H1 (cell line): ENCODE data around the gene NDUFA8. TPM values are rescaled to one million over a fixed set of nuclear protein-coding genes. Genes with fewer than 3 reads are reported as not detected.

ENCODE experiments used
- CTCF ChIA-PET: fragments of 300-600 bp; sonication (Branson Sonifier 250); formaldehyde crosslinking; loops from one replicate; lab custom pipeline; 2021; ENCODE audit not compliant: partially characterized antibody; lab: Charles Lee
- POLR2A ChIA-PET: fragments of 300-600 bp; sonication (Branson Sonifier 250); formaldehyde crosslinking; loops from one replicate; lab custom pipeline; 2021; ENCODE audit warnings: inconsistent platforms; ENCODE audit not compliant: partially characterized antibody; lab: Charles Lee
- DNase-seq, 2 experiments: peaks; one replicate each; pipeline versions ENCODE4 v3.0.0 to v3.0.0-alpha.2; 2010 to 2022; ENCODE audit warnings: low spot score in 2 of 2, low read depth in 1 of 2, mixed read lengths in 1 of 2
- FAIRE-seq: peaks from 2 replicates; lab custom pipeline; 2011; peaks lifted over from hg19 to GRCh38; lab: Jason Lieb, UNC
- H2AFZ ChIP-seq: 2 replicates; pipeline ENCODE4 v1.8.1; 2012; ENCODE audit warnings: low read length, inconsistent platforms
- H2AK5ac ChIP-seq: 2 replicates; pipeline ENCODE4 v1.6.1; 2013; ENCODE audit warnings: low read depth, low read length
- H2BK120ac ChIP-seq: replicated peaks from 2 replicates; pipeline ENCODE3; 2013; ENCODE audit warnings: low read depth, low read length, inconsistent platforms
- H2BK12ac ChIP-seq: 2 replicates; pipeline ENCODE4 v1.6.1; 2013; ENCODE audit warnings: low read depth, low read length
- H2BK15ac ChIP-seq: 2 replicates; pipeline ENCODE4 v1.6.1; 2013; ENCODE audit warnings: low read length
- H2BK20ac ChIP-seq: 2 replicates; pipeline ENCODE4 v1.6.1; 2013; ENCODE audit warnings: low read length
- H2BK5ac ChIP-seq: 2 replicates; pipeline ENCODE4 v1.6.1; 2013; ENCODE audit warnings: low read depth, low read length
- H3K14ac ChIP-seq: 2 replicates; pipeline ENCODE4 v1.6.1; 2013; ENCODE audit warnings: inconsistent platforms; ENCODE audit not compliant: insufficient read length
- H3K18ac ChIP-seq: 2 replicates; pipeline ENCODE4 v1.6.1; 2013; ENCODE audit warnings: low read length; ENCODE audit errors: extremely low read depth
- H3K23ac ChIP-seq: 2 replicates; pipeline ENCODE4 v1.6.1; 2013; ENCODE audit warnings: inconsistent platforms; ENCODE audit not compliant: insufficient read length
- H3K23me2 ChIP-seq: 2 replicates; pipeline ENCODE4 v1.6.1; 2013; ENCODE audit warnings: low read depth, low read length
- H3K27ac ChIP-seq: 2 replicates; pipeline ENCODE4 v1.6.1; 2011; ENCODE audit warnings: low read depth, low read length, inconsistent platforms
- H3K27me3 ChIP-seq, 4 experiments: replicated peaks in 1 of 4; 1 replicate in 1 of 4; 2 replicates in 3 of 4; pipeline versions ENCODE4 v1.6.1 to v1.8.1; 2011 to 2013; ENCODE audit warnings: low read length in 3 of 4, mild to moderate bottlenecking in 3 of 4, inconsistent platforms in 2 of 4, mixed read lengths in 2 of 4, moderate library complexity in 1 of 4; ENCODE audit not compliant: control insufficient read depth in 3 of 4, insufficient read depth in 3 of 4; ENCODE audit errors: extremely low read depth in 1 of 4
- H3K36me3 ChIP-seq, 4 experiments: 2 replicates each; pipeline versions ENCODE4 v1.6.1 to v1.8.1; 2011 to 2013; ENCODE audit warnings: mild to moderate bottlenecking in 4 of 4, low read length in 3 of 4, moderate library complexity in 2 of 4, control low read depth in 1 of 4, inconsistent platforms in 1 of 4; ENCODE audit not compliant: insufficient read depth in 4 of 4, control insufficient read depth in 2 of 4
- H3K4ac ChIP-seq: replicated peaks from 2 replicates; pipeline ENCODE3; 2013; ENCODE audit warnings: low read length, low read depth, mixed read lengths, inconsistent platforms; ENCODE audit not compliant: insufficient read length
- H3K4me1 ChIP-seq, 4 experiments: replicated peaks in 1 of 4; 1 replicate in 1 of 4; 2 replicates in 3 of 4; pipeline versions ENCODE4 v1.6.1 to v1.8.1; 2011 to 2013; ENCODE audit warnings: low read length in 3 of 4, inconsistent platforms in 2 of 4, mixed read lengths in 1 of 4; ENCODE audit not compliant: insufficient read depth in 4 of 4, control insufficient read depth in 3 of 4
- H3K4me2 ChIP-seq, 2 experiments: 2 replicates each; pipeline versions ENCODE4 v1.6.1 to v1.8.1; 2011 to 2013; ENCODE audit warnings: low read depth in 2 of 2, low read length in 2 of 2, control low read depth in 1 of 2, inconsistent platforms in 1 of 2, mild to moderate bottlenecking in 1 of 2; ENCODE audit not compliant: insufficient read depth in 1 of 2
- H3K4me3 ChIP-seq, 4 experiments: fragments of 200-600, 300-600 bp in 1 of 4; sonication (generic), shearing (Covaris generic), sonication (Bioruptor Twin) in 1 of 4; 2 replicates each; pipeline versions ENCODE4 v1.5.1 to v1.8.1; 2011 to 2016; ENCODE audit warnings: low read length in 4 of 4, low read depth in 3 of 4, control low read depth in 2 of 4, inconsistent platforms in 2 of 4, mild to moderate bottlenecking in 2 of 4, mixed read lengths in 1 of 4, moderate library complexity in 1 of 4; ENCODE audit not compliant: insufficient read depth in 2 of 4; ENCODE audit errors: extremely low read depth in 1 of 4
- H3K56ac ChIP-seq: replicated peaks from 2 replicates; pipeline ENCODE3; 2013; ENCODE audit warnings: low read depth, mild to moderate bottlenecking, mixed read lengths, low read length, inconsistent platforms; ENCODE audit not compliant: insufficient read length
- H3K79me1 ChIP-seq: 2 replicates; pipeline ENCODE4 v1.6.1; 2013; ENCODE audit warnings: low read depth, low read length, control low read depth
- H3K79me2 ChIP-seq, 2 experiments: 2 replicates each; pipeline versions ENCODE4 v1.6.1 to v1.8.1; 2012 to 2013; ENCODE audit warnings: low read length in 2 of 2, mild to moderate bottlenecking in 2 of 2, inconsistent platforms in 1 of 2; ENCODE audit not compliant: insufficient read depth in 2 of 2, control insufficient read depth in 1 of 2
- H3K9ac ChIP-seq, 4 experiments: replicated peaks in 1 of 4; 1 replicate in 1 of 4; 2 replicates in 3 of 4; pipeline versions ENCODE4 v1.6.1 to v1.8.1; 2011 to 2013; ENCODE audit warnings: low read depth in 3 of 4, low read length in 3 of 4, control low read depth in 2 of 4, mild to moderate bottlenecking in 2 of 4, moderate library complexity in 2 of 4, inconsistent platforms in 1 of 4; ENCODE audit errors: extremely low read depth in 1 of 4
- H3K9me3 ChIP-seq, 2 experiments: 2 replicates each; pipeline versions ENCODE4 v1.6.1 to v1.8.1; 2012 to 2013; ENCODE audit warnings: mild to moderate bottlenecking in 2 of 2, moderate library complexity in 2 of 2, control low read depth in 1 of 2, inconsistent platforms in 1 of 2, low read depth in 1 of 2, low read length in 1 of 2, mixed read lengths in 1 of 2; ENCODE audit not compliant: insufficient read depth in 2 of 2
- H4K20me1 ChIP-seq, 2 experiments: replicated peaks in 1 of 2; 2 replicates each; pipeline versions ENCODE3 to v1.8.1; 2011 to 2013; ENCODE audit warnings: inconsistent platforms in 2 of 2, low read length in 2 of 2, mild to moderate bottlenecking in 1 of 2; ENCODE audit not compliant: insufficient read depth in 2 of 2, control insufficient read depth in 1 of 2
- H4K5ac ChIP-seq: 2 replicates; pipeline ENCODE4 v1.6.1; 2013; ENCODE audit warnings: low read length, low read depth, mixed read lengths, inconsistent platforms; ENCODE audit not compliant: insufficient read length
- H4K8ac ChIP-seq: 2 replicates; pipeline ENCODE4 v1.8.0; 2013; ENCODE audit warnings: mild to moderate bottlenecking, moderate library complexity, low read length, inconsistent platforms; ENCODE audit not compliant: insufficient read depth; ENCODE audit errors: extremely low read depth
- H4K91ac ChIP-seq: replicated peaks from 2 replicates; pipeline ENCODE3; 2013; ENCODE audit warnings: low read length, mixed read lengths, inconsistent platforms; ENCODE audit not compliant: insufficient read length
- BCL11A ChIP-seq, 2 experiments: IDR thresholded peaks; one replicate each; pipeline ENCODE4 v1.6.1; 2011; ENCODE audit warnings: low read depth in 2 of 2, low read length in 2 of 2, mild to moderate bottlenecking in 2 of 2
- EP300 ChIP-seq, 2 experiments: IDR thresholded peaks; 1 replicate in 1 of 2; 2 replicates in 1 of 2; pipeline ENCODE4 v1.6.1; 2011 to 2012; ENCODE audit warnings: low read depth in 2 of 2, low read length in 2 of 2, mild to moderate bottlenecking in 2 of 2, borderline replicate concordance in 1 of 2, inconsistent platforms in 1 of 2, moderate library complexity in 1 of 2
- HDAC2 ChIP-seq, 2 experiments: fragments of 300-600 bp in 1 of 2; sonication (generic) in 1 of 2; IDR thresholded peaks; 2 replicates each; pipeline ENCODE4 v1.6.1; 2011 to 2012; ENCODE audit warnings: low read depth in 2 of 2, low read length in 2 of 2, mild to moderate bottlenecking in 2 of 2, moderate library complexity in 2 of 2, borderline replicate concordance in 1 of 2, inconsistent platforms in 1 of 2
- HDAC6 ChIP-seq: IDR thresholded peaks from one replicate; pipeline ENCODE4 v1.7.1; 2012; ENCODE audit warnings: low read depth, mild to moderate bottlenecking, inconsistent platforms, low read length, moderate library complexity
- JUN ChIP-seq: IDR thresholded peaks from 2 replicates; pipeline ENCODE4 v1.6.1; 2011; ENCODE audit warnings: low read depth, mild to moderate bottlenecking, improper control_type of control experiment, low read length
- POLR2AphosphoS5 ChIP-seq: IDR thresholded peaks from 2 replicates; pipeline ENCODE4 v1.6.1; 2011; ENCODE audit warnings: low read depth, low read length
- POU5F1 ChIP-seq: IDR thresholded peaks from 2 replicates; pipeline ENCODE4 v1.6.1; 2011; ENCODE audit warnings: low read depth, mild to moderate bottlenecking, low read length, moderate library complexity
- RNF2 ChIP-seq: fragments of 200-900, 300-1000 bp; sonication (generic); IDR thresholded peaks from 2 replicates; pipeline ENCODE4 v1.7.1; 2016; ENCODE audit warnings: borderline replicate concordance, low read depth, mild to moderate bottlenecking, antibody characterized with exemption, low read length; ENCODE audit not compliant: poor library complexity, severe bottlenecking; ENCODE audit errors: missing control alignments
- SP4 ChIP-seq: IDR thresholded peaks from 2 replicates; pipeline ENCODE4 v1.6.1; 2012; ENCODE audit warnings: low read length, inconsistent platforms
- SRF ChIP-seq: IDR thresholded peaks from 2 replicates; pipeline ENCODE4 v1.6.1; 2011; ENCODE audit warnings: mild to moderate bottlenecking, low read depth, low read length, moderate library complexity
- SUZ12 ChIP-seq: fragments of 200-600 bp; sonication (generic); IDR thresholded peaks from 2 replicates; pipeline ENCODE4 v1.6.1; 2012; ENCODE audit warnings: mild to moderate bottlenecking, inconsistent platforms, low read length, moderate library complexity, mixed read lengths
- TEAD4 ChIP-seq: IDR thresholded peaks from 2 replicates; pipeline ENCODE4 v1.6.1; 2012; ENCODE audit warnings: low read depth, low read length, inconsistent platforms, mixed read lengths
- WGBS, 2 experiments: shearing (Covaris generic) in 1 of 2; methylation state at CpG; one replicate each; pipeline versions ENCODE4 v1.1.6 to v1.1.7; 2013 to 2015; ENCODE audit warnings: low lambda C conversion rate in 2 of 2, mixed read lengths in 2 of 2, inconsistent platforms in 1 of 2, low coverage in 1 of 2, missing lambda C conversion rate in 1 of 2; ENCODE audit not compliant: insufficient replicate concordance in 2 of 2, insufficient coverage in 1 of 2, insufficient read length in 1 of 2; ENCODE audit errors: extremely low coverage in 1 of 2, missing lambda C conversion rate in 1 of 2; 5-methylcytosine and 5-hydroxymethylcytosine counted together
- polyA plus RNA-seq, 7 experiments: library from polyadenylated mRNA; depleted of rRNA in 3 of 7; stranded (reverse) in 5 of 7; unstranded in 2 of 7; fragments of >200 nt in 5 of 7; fragments of 200-250 nt in 2 of 7; gene quantifications; 1 replicate in 5 of 7; 2 replicates in 1 of 7; 4 replicates in 1 of 7; pipeline versions ENCODE4 v1.2.1 to v1.2.3, GENCODE V29; 2011 to 2013; ENCODE audit warnings: missing spikeins in 2 of 7, mixed read lengths in 2 of 7
- total RNA-seq: library from RNA; stranded (reverse); fragmentation: NEBNext Ultra II Directional; extraction: Animal tissue kit (Norgen Biotek cat#: 25700); gene quantifications from 2 replicates; pipeline ENCODE4 v1.2.1, GENCODE V29; 2021

The NDUFA8 gene
- total and polyA plus RNA-seq, 2 of the 8 experiments (the other 6 are each of a cell fraction or from before 2014, with no cell fraction given), result 61.0 to 73.8 TPM

DNA sequence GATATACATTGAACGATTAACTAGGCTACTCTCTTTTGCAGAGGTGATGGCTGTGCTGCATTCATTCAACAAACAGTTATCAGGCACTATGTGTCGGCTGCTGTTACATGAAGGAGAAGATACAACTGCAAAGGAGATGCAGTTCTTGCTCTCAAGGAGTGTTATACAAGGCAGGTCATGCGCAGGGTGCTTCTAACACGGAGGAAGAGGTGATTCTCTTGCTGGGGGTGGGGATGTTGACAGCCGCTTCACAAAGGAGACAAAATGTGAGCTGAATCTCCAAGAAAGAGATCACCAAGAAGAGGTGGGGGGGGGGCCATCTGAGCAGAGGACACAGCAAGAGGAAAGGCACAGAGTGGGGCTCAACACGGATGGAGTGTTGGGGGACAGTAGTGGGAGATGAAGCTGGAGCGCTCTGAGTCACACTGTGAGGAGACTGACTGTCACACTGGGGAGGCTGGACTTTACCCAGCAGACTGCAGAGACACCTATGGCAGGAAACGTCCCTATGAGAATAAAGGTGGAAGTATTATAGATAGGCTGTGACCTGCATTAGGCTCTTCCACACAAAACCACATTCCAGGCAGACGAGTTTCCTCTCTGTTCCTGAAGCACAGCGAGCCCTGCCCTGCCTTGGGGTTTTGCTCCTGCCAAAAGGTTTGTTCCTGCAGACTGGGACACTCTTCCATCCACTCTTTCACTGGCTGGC, 20.9 kb downstream of the NDUFA8 start:
- Histone ChIP-seq H3K23me2 (no peaks in the 10 kb centered on the region), H3K9ac (no peak overlapping the region), H3K79me1 (no peaks in the 10 kb centered on the region), H3K36me3 (peaks cover 0 to 10% (median under 1%) of the 10 kb centered on the region in 4 experiments; a peak in 4 of 8 replicates), H3K14ac (no peak overlapping the region), H3K18ac (peak overlapping the region; percentile 28; the same call in 1 of the 2 replicates), H3K79me2 (no peaks in the 10 kb centered on the region), H2AK5ac (no peak overlapping the region), H2BK120ac (no peak overlapping the region), H4K5ac (no peak overlapping the region), H2BK5ac (no peak overlapping the region), H3K9me3 (no peaks in the 10 kb centered on the region), H3K4me3 (no peak overlapping the region), H3K27me3 (no peaks in the 10 kb centered on the region), H3K4ac (no peak overlapping the region), H2BK20ac (no peak overlapping the region), H4K8ac (no peak overlapping the region), H3K4me1 (peaks cover 0 to 12% (median 4%) of the 10 kb centered on the region in 4 experiments; a peak in 4 of 7 replicates), H3K56ac (no peak overlapping the region), H4K20me1 (no peaks in the 10 kb centered on the region), H3K4me2 (no peak overlapping the region), H4K91ac (no peak overlapping the region), H2AFZ (no peak overlapping the region), H3K27ac (no peak overlapping the region), H2BK12ac (peak overlapping the region; percentile 28; the same call in 1 of the 2 replicates), H3K23ac (no peak overlapping the region), H2BK15ac (no peak overlapping the region)
- DNase-seq (no peak), FAIRE-seq (no peak)
- no peak for TF ChIP-seq SRF
- TF ChIP-seq EP300 (IDR thresholded peaks at IDR 0.05; ENCODE audit: borderline replicate concordance in 1 of 2, low read depth in 2 of 2, low read length in 2 of 2), result no peak
- no peak for TF ChIP-seq SP4
- TF ChIP-seq JUN, result no peak
- no peak for TF ChIP-seq SUZ12
- no peak for TF ChIP-seq POLR2AphosphoS5
- TF ChIP-seq POU5F1, result no peak
- TF ChIP-seq BCL11A (IDR thresholded peaks at IDR 0.05; ENCODE audit: low read depth in 2 of 2, low read length in 2 of 2), result no peak
- no peak for TF ChIP-seq TEAD4
- no peak for TF ChIP-seq HDAC2 (IDR thresholded peaks at IDR 0.05; ENCODE audit: borderline replicate concordance in 1 of 2, low read depth in 2 of 2, low read length in 2 of 2)
- no peak for TF ChIP-seq HDAC6
- TF ChIP-seq RNF2, result no peak
- ChIA-PET CTCF (interaction anchor here (0.6 to 9.9 kb wide), 10 partner anchors 9 to 53 kb away, joined by 3 to 152 read pairs (median 4); no protein-coding TSS in a partner anchor), POLR2A (interaction anchor here (0.7 to 1.4 kb wide), 2 partner anchors 20 to 142 kb away, joined by 3 to 4 read pairs; partner anchors contain the start of gene NDUFA8)
- WGBS, 2 experiments, result 74% methylated on average over 10 of the region's 10 CpGs; no CpG with 5 or more reads in 1 of the 2 experiments
